Colon (tissue), 2 donors: ENCODE data around the gene CIAO2A.
"Not testable (repeated sequence)": the region's sequence is repeated elsewhere in the genome, so short reads cannot be mapped to it uniquely, and the experiment has no call there.

ENCODE experiments used
- FAIRE-seq: peaks from 2 replicates; lab custom pipeline; 2012; peaks lifted over from hg19 to GRCh38; lab: Jason Lieb, UNC
- donor health status: control.
- donor health status: control.

CIAO2A gene

DNA sequence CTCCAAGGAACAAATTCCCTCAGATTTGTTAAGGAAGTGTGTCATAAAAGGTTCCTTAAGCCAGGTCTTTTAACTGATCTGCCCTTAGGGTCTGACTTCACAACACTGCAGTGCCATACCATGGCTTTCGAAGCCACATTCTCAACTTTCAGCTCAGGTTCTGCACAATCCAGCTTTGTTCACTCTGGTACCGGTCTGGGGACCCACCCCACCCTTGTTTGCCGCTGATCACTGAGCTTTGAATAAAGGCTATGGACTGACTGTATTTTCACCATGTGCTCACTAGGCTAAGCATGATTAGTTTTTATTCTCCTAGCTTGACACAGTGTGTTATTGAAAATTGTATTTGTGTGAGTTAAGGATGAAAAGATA, 18.0 kb upstream of the CIAO2A start:
- FAIRE-seq: no peak

DNA sequence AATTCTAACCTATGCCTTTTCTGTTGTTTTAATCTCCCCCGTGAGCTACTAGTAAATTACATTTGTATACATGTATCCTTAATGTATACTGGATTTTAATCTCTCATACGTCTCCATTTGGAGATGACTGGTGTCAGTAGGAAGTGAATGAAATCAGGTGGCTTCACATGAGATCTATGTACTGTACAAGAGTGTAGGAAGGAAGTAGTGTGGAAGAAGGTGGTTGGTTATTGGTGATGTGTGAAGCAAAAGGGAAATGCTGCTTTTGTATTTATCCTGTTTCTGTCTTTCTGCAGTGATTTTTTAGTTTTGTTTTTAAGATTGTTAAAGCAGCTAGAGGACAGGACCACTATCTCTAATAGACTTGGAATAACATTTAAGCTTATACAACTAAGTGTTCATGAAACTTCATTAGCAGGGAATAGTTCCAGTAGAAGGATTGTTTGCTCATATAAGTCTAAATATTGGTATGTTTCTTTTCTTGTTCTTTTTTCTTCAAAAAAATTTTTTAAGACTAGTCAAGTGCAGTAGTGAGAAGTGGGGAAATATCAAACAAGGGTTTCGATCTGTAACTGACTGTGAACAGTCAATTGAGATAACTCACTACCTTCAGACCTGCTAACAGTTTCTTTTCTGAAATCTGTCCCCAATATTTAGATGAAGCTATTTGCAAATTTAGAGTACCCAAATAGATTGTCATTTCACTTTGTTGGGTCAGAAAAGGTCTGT, 17.5 kb upstream of the CIAO2A start:
- no peak for FAIRE-seq

DNA sequence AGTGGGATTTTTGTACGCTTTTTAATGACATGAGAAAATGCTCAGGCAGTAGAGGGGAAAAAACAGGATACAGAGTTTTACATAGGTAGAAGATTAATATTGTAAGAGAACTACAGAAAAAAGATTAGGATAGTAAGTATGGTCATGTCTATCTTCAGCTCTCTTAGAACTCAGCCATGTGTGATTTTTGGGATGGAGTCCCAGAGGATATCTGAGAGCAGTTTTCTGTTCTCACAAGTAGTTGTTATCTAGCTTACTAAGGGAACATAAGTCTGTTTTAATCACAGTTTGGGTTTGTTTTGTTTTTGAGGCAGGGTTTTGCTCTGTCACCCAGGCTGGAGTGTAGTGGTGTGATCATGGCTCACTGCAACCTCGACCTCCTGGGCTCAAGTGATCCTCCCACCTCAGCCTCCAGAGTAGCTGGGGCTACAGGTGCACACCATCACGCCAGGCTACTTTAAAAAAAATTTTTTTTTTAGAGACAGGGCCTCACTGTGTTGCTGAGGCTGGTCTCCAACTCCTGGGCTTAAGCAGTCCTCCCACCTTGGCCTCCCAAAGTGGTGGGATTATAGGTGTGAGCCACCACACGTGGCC, 16.6 kb upstream of the CIAO2A start:
- not testable (repeated sequence) for FAIRE-seq

DNA sequence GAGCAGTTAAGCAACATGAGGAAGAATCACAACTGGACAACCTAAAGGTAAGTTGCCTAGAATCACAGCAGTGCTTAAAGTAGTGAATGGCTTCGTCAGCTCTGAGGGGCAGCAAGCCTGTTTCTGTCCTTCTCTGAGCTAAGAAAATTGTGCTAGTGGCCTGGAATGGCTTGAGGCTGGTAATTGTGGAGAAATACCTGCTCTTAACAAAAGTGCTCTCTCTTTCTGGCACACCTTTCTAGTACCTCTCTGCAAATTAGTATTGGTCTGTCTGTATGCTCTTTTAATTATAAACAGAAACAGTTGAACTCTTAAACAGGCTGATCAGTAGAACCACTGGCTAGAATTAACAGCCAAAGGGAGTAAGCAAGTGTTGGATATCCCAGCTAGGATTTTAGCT, 13.7 kb upstream of the CIAO2A start:
- no peak for FAIRE-seq

DNA sequence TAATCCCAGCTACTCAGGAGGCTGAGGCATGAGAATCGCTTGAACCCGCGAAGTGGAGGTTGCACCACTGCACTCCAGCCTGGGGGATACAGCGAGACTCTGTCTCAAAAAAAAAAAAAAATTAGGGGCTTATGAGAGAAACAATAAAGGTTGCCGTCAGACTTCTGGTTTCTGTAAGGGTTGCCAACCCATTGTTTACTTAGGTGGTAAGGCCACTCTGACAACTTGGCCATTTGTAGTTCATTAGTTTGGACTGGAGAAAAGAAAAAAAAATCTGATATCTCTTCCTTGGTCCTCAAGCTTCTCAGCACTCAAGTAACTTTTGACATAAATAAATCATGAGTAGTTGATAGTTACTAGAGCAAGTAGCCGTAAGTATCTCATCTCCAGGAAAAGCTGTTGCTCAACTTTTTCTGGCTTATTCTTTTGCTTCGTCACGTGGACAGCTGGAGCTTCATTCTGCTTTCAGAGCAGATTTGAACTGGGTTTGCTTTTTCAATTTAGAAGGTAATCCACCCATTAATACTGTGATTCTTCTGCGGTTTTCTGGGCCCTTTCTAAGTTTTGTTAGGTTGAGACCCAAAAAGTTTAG, 11.6 kb upstream of the CIAO2A start:
- FAIRE-seq: no peak

DNA sequence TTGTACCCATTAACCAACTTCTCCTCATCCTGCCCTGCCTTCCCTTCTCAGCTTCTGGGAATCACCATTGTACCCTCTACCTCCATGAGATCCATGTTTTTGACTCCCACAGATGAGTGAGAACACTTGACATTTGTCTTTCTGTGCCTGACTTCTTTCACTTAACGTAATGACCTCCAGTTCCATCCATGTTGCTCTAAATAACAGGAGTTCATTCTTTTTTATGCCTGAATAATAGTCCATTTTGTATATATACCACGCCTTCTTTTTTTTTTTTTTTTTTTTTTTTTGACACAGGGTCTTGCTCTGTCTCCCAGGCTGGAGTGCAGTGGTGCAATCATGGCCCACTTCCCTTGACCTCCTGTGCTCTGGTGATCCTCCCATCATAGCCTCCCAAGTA, 8.9 kb upstream of the CIAO2A start:
- no peak for FAIRE-seq

DNA sequence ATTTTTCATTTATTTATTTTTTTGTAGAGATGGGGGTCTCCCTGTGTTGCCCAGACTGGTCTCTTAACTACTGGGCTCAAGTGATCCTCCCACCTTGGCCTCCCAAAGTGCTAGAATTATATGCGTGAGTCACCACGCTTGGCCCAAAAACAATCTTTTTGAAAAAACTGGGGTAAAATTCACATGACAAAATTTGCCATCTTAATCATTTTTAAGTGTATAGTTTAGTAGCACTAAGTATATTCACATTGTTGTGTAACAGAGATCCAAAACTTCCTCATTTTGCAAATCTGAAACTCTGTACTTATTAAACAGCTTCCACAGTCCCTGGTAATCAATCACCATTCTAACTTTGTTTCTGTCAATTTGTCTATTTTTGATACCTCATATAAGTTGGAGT, 7.3 kb upstream of the CIAO2A start:
- no peak for FAIRE-seq

DNA sequence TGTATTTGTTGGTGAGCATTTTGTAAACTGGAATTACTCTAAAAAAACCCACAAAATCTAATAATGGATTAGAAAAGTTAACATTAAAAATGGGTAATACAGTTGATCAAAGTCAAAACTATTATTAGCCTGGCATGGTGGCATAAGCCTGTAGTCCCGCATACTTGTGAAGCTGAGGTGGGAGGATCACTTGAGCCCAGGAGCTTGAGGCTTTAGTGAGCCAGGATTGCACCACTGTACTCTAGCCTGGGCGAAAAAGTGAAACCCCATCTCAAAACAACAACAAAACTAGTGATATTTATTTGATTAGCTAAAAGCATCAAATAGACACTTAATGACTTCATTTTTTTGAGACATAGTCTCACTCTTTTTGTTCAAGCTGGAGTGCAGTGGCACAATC, 5.7 kb upstream of the CIAO2A start:
- no peak for FAIRE-seq

DNA sequence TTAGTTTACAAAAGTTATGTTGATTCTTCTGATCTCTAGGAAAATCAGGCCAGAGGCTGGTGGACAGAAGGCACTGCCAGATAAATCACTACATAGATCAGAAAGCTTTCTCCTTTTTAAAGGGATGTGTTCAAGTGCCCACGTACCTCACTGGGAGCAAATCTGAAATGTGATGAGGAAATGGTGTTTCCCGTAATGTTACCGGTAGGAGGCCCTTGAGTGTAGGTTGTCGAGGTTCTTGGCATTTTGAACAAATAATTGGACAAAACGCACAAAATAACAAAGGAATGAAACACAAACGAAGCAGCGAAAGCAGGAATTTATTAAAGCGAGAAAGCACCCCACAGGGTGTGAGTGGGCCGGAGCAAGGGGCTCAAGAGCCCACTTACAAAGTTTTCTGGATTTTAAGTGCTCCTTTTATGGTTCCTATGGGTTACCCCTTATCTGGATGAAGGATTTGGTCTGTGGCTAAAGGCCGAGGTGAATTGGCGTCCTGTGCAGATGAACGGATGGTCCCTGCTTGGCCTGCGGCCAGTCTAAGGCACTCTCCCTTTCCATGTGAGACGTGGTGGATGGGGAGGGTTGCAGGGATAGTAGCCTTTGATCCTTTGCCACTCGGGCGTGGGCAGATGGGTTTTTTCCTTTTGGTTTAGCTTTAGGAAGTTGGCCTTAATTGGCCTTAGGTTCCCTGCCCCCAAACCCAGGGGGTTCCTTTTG, 3.2 kb upstream of the CIAO2A start:
- FAIRE-seq: no peak

DNA sequence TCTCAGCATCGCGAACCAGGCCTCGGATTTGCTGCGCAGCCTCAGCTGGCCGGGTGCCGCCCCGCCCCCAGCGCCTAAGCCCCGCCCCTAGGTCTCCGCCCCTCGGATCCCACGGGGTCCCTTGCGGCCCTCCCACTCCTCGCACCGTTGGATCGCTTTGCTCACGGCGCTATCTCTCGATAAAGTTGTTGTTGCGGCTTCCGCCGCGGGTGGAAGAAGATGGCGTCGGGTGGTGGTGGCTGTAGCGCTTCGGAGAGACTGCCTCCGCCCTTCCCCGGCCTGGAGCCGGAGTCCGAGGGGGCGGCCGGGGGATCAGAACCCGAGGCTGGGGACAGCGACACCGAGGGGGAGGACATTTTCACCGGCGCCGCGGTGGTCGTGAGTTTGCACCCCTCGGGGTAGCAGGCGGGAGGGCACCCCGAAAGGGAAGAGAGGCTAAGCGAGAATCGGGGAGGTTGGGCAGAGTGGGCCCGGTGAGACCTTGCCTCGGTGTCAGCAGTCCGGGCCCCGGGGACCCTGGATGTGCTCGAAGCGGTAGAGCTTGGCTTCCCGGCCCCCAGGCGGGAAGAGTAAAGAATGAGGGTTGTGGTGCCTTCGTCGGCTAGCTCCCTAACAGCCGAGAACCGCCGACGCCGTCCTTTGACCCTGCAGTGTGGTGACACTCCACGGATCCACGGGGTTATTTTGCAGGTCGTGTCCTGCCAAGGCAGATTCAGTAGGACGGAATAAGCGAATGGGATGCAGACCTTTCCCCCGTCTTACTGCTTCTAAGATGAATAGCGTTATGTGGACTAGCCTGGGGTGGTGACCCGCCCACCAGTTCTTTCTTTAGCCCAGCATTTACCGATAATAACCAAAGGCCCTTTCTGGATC, 2.4 kb upstream of the CIAO2A start, which contains the start of gene SNX1:
Gene SNX1 (plus strand): TSS at position 188 of the 873 bp plus-strand sequence. CDS start 32 bp downstream, at position 220.
- FAIRE-seq: no peak

DNA sequence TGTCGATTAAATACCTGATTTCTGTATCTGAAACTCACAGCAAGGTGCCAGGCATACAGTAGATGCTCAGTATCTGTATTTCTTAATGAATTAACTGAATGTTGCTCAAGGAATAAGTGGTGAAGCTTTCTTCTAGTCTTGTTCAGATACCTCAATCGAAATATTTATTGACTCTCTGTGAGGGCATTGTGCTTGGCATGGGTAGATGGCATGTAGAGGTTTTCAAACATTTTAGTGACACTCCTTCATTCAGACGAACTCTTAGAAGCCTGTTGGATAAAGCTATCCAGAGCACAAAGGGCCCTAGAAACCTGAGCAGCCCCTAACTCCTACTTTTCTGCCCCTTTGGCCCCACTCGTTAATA, 1.8 kb upstream of the CIAO2A start:
- FAIRE-seq: no peak

DNA sequence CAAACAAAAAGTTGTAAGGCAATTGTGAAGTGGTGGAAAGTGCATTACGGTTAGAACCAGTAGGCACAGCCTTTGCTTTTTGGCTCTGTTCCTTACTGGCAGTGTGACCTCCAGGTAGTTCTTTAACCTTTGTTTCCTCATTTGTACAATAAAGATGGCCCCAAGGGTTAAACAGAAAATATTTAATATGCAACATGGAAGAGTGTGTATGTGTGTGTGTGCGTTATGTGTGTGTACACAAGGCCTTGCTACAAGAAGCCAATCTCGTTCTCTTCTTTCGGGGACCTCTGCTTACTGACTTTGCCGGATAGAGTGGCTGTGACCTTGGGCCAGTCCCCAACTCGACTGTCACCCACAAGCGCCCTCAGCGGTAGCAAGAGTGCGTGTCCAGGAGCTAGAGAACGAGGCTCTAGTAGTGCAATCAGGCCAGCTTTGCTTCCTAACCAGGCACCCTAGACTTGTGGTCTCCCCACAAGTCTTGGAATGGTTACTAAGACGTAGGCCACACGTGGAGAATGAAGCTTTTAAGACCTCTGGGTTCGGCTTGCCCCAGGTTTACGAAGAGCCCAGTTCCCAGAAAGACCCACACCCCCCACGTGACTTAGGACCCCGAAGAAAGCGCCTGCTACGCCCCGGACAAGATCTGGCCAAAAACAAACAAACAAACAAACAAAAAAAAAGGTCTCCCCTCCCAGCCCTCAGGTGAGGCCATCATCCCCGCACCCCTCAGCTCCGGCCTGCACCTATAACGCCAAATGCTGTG, 593 bp downstream of the CIAO2A start:
- FAIRE-seq: no peak

DNA sequence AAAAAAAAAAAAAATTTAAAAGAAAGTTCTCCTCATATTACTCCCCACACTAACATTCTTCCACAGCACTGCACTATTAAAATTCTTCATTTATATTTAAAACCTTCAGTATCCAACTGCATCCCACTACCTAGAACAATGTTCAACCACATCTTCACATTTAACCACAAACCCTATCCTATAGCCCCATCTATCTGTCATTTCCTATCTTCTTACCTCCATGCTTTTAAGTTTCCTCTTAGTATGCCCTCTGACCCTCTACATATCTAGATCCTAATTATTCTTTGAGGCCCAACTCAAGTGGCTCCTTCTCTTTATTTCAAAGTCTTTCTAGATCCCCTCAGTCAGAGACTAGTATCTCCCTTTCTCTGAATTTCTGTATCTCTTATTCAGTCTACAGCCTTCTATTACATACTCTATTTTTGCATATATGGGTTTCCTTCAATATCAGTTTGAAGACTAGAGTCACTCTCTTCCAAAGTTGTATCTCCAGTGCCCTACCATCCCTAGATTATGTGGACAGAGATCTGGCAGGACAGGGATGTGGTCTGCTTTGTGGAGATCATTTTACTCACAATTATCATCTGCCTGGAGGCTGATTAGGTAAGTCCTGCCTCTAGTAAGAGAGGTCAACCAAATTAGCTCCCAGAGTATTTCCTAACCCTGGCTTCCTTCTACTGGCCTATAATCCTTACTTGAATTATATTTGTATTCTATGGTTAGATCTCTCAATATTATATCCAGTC, 1.4 kb downstream of the CIAO2A start:
- no peak for FAIRE-seq

DNA sequence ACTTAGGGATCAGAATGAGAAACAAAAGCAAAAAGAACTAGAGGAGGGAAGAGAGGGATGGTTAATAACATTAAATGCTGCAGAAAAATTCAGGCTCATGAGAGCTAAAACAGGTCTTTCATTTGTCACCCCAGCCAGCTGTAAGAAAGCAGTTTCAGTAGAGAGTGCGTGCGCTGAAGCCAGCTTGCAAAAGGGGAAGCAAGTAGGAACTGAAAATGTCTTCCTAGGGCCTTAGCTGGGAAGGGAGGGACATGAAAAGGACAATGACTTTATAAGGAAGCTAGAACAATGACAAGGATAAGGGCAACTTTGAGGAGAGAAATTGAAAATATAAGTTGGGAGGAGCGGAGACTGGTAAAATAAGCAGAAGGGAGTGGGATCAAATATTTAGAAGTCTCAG, 3.1 kb downstream of the CIAO2A start:
- FAIRE-seq: no peak

DNA sequence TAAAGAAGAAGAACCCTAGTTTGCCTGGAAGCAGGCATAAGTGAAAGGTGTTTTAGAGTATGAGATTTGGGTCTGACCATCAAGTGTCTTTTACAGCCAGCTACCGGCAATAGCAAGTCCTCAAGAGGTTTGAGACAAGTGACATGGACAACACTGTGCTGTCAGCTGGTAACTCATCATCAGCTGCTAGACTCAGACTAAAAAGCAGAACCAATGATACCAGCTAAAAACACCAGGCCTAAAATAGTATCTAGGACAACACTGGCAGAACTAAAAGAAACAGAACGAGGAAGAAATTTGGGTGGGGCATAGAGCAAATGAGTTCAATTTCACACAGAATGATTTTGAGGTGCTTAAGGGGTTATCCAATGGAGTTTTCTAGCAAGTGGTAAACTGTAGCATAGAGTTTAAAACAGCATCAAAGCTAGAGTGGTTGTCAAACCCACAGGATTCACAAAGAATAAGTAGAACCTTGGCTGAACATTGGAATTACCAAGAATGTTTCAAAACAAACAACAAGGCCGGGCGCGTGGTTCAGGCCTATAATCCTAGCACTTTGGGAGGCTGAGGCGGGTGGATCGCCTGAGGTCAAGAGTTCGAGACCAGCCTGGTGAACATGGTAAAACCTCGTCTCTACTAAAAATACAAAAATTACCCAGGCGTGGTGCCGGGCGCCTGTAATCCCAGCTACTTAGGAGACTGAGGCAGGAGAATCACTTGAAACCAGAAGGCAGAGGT, 3.9 kb downstream of the CIAO2A start:
- no peak for FAIRE-seq

DNA sequence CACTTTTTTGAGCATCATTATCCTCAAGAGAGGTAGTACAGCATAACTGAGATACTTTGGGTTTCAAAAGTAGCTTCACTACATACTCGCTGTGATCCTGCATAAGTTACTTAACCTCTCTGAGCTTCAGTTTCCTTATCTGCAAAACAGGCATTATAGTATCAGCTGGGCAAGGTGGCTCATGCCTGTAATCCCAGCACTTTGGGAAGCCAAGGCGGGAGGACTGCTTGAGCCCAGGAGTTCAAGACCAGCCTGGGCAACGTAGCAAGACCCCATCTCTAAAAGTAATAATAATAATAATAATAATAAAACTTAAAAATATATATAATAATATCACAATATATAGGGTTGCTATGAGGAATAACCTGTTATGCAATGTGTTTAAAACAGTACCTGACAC, 10.9 kb downstream of the CIAO2A start:
- FAIRE-seq: no peak

DNA sequence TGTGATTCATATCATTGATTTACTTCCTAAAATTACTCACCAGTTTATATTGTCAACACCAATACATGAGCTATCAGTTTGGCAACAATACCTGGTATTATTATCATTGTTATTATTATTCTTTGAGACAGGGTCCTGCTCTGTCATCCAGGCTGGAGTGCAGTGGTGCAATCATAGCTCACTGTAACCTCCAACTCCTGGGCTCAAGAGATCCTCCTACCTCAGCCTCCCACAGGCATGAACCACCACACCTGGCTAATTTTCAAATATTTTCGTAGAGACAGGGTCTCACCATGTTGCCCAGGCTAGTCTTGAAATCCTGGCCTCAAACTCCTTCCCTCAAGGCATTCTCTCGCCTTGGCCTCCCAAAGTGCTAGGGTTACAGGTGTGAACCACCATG, 20.1 kb downstream of the CIAO2A start:
- FAIRE-seq: not testable (repeated sequence)

DNA sequence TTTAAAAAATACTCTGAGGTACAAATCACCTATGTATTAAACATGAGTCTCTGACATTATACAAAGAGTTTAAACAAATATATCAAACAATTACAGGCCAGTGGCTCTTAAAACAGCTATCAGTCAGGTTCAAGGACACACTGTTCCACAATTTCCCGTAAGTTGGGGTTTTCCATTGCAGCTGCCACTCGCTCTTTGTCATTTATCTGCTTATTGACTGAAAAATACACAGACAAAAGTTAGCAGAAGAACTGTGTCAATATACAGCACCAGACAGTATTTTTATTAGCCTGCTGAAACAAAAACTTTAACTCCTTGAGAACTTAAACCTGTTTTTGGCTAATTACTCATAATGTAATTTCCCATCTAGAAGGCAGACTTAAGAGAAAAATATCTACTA, 20.8 kb downstream of the CIAO2A start:
- no peak for FAIRE-seq

DNA sequence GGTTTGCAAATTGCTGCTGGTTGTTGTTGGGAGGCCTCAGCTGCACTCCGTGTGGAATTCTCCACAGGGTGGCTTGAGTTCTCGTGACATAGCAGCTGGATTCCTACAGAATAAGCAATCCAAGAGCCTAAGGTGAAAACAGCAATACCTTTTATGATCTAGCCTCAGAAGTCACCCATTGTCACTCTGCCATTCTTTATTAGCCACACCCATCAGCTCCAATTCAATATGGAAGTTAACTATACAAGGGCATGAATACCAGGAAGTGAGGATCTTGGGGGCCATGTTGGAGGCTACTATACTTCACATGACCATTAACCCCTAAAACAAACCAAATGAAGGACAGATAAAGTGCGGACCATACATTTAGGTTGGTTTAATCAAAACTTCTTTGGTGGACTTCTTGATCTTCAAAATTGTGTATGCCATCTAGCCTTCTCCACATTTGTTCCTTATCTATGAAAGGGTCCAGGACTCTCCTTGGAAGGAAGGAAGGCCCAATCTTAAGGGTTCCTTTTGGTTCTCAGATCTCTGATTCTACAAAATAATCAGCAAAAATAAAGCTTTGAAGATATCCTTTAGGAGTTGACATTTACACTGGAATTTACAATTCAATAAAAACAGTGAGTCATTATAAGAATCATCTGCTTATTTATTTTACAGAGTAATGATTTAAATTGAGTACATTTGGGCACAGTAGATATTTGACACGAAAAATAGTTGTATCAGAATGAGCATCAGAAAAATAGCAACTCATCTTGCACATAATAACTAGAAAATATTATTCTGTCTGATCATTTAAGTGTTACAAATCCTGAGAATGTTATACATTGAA, 21.5 kb downstream of the CIAO2A start:
- FAIRE-seq: no peak
